ENCODE results near the gene OR8H2. TPM values are rescaled to one million over a fixed set of nuclear protein-coding genes. Genes with fewer than 3 reads are reported as not detected.
"Not testable (repeated sequence)": the region's sequence is repeated elsewhere in the genome, so short reads cannot be mapped to it uniquely, and the experiment has no call there.

The OR8H2 gene
- total RNA-seq (ENCODE audit: low replicate concordance): not detected in 2 replicates
- long read RNA-seq: 0 reads

- Mint-ChIP-seq H3K4me1 (ENCODE audit: unreplicated experiment) (no peaks in the 10 kb centered on the region), H3K27ac (no peak within 1 kb of the TSS), H3K9me3 (no peaks in the 10 kb centered on the region), H3K27me3 (peaks cover 3% of the 10 kb centered on the region), H3K36me3 (no peaks in the 10 kb centered on the region), H3K4me3 (no peak within 1 kb of the TSS)
- DNase-seq (ENCODE audit: extremely low spot score, unreplicated experiment): no peak
- no peak for TF ChIP-seq CTCF (conservative IDR thresholded peaks at IDR 0.05)
Observed at GRCh38 chr11:56103210-56103737, at the start of gene OR8H2. OR8H2 (plus strand) TSS chr11:56103687; CDS start chr11:56105043, 1,356 bp downstream.

GRCh38 chr11:56056366-56056765, 47.1 kb upstream of the OR8H2 start:
- H3K36me3 Mint-ChIP-seq; H3K27me3 Mint-ChIP-seq; H3K9me3 Mint-ChIP-seq; DNase-seq (ENCODE audit: extremely low spot score, unreplicated experiment); H3K27ac Mint-ChIP-seq; H3K4me1 Mint-ChIP-seq (ENCODE audit: unreplicated experiment); H3K4me3 Mint-ChIP-seq: not testable (repeated sequence)

- not testable (repeated sequence) for H3K27me3 Mint-ChIP-seq; H3K27ac Mint-ChIP-seq; H3K4me3 Mint-ChIP-seq; H3K36me3 Mint-ChIP-seq; DNase-seq (ENCODE audit: extremely low spot score, unreplicated experiment); H3K9me3 Mint-ChIP-seq; H3K4me1 Mint-ChIP-seq (ENCODE audit: unreplicated experiment)
Observed at GRCh38 chr11:56057661-56058237, 45.7 kb upstream of the OR8H2 start.

- H3K9me3 Mint-ChIP-seq: not testable (repeated sequence)
Observed at GRCh38 chr11:56058260-56058780, 45.2 kb upstream of the OR8H2 start.

GRCh38 chr11:56066980-56067379, 36.5 kb upstream of the OR8H2 start:
- Mint-ChIP-seq H3K36me3 (no peaks in the 10 kb centered on the region), H3K4me3 (peak overlapping the region; percentile 8), H3K4me1 (ENCODE audit: unreplicated experiment) (no peaks in the 10 kb centered on the region), H3K9me3 (peaks cover 7% of the 10 kb centered on the region), H3K27me3 (no peaks in the 10 kb centered on the region), H3K27ac (peak overlapping the region; percentile 73)
- no peak for TF ChIP-seq CTCF (conservative IDR thresholded peaks at IDR 0.05)
- DNase-seq (ENCODE audit: extremely low spot score, unreplicated experiment): no peak

More at GRCh38 chr11:56058260-56058780, 45.2 kb upstream of the OR8H2 start:
- DNase-seq (ENCODE audit: extremely low spot score, unreplicated experiment); H3K4me1 Mint-ChIP-seq (ENCODE audit: unreplicated experiment); H3K4me3 Mint-ChIP-seq; H3K36me3 Mint-ChIP-seq; H3K27ac Mint-ChIP-seq; H3K27me3 Mint-ChIP-seq: not testable (repeated sequence)

- no peaks in the 10 kb centered on the region for H3K27me3 Mint-ChIP-seq
- no peak for TF ChIP-seq CTCF (conservative IDR thresholded peaks at IDR 0.05)
- H3K27ac Mint-ChIP-seq: no peak overlapping the region
- no peak for DNase-seq (ENCODE audit: extremely low spot score, unreplicated experiment)
- no peaks in the 10 kb centered on the region for H3K36me3 Mint-ChIP-seq
- H3K9me3 Mint-ChIP-seq: no peaks in the 10 kb centered on the region
- H3K4me1 Mint-ChIP-seq (ENCODE audit: unreplicated experiment): no peaks in the 10 kb centered on the region
- H3K4me3 Mint-ChIP-seq: no peak overlapping the region
Observed at GRCh38 chr11:56089697-56090096, 13.8 kb upstream of the OR8H2 start.

- H3K36me3 Mint-ChIP-seq: no peaks in the 10 kb centered on the region
- no peak for TF ChIP-seq CTCF (conservative IDR thresholded peaks at IDR 0.05)
- no peak for DNase-seq (ENCODE audit: extremely low spot score, unreplicated experiment)
- no peaks in the 10 kb centered on the region for H3K4me1 Mint-ChIP-seq (ENCODE audit: unreplicated experiment)
- no peak within 1 kb of the TSS for H3K27ac Mint-ChIP-seq
- H3K4me3 Mint-ChIP-seq: no peak within 1 kb of the TSS
- no peaks in the 10 kb centered on the region for H3K9me3 Mint-ChIP-seq
- H3K27me3 Mint-ChIP-seq: no peaks in the 10 kb centered on the region
Observed at GRCh38 chr11:56093008-56093407, 10.5 kb upstream of the OR8H2 start, which contains the start of gene OR8I2. OR8I2 (plus strand) TSS chr11:56093308; CDS start chr11:56093308, 0 bp downstream.

All from type B pancreatic cell (in vitro differentiated cells).